Measurements from ENCODE around the gene ERG.

The ERG gene

GRCh38 chr21:38487901-38488639, 10.2 kb downstream of the ERG start:
- Histone ChIP-seq H3K4me3 (ENCODE audit: low read length) (no peak overlapping the region), H3K9ac (ENCODE audit: low read depth, low read length) (peak overlapping the region; percentile 76; the same call in 1 of the 2 replicates), H3K27me3 (ENCODE audit: insufficient read depth, low read length) (no peaks in the 10 kb centered on the region), H3K27ac (ENCODE audit: low read length) (peak overlapping the region; percentile 13), H3K4me1 (ENCODE audit: insufficient read depth, low read length) (peaks cover 36% of the 10 kb centered on the region), H3K36me3 (ENCODE audit: insufficient read depth, low read depth, low read length) (no peaks in the 10 kb centered on the region), H3K9me3 (ENCODE audit: insufficient read depth, low read depth, low read length) (no peaks in the 10 kb centered on the region)

DNA sequence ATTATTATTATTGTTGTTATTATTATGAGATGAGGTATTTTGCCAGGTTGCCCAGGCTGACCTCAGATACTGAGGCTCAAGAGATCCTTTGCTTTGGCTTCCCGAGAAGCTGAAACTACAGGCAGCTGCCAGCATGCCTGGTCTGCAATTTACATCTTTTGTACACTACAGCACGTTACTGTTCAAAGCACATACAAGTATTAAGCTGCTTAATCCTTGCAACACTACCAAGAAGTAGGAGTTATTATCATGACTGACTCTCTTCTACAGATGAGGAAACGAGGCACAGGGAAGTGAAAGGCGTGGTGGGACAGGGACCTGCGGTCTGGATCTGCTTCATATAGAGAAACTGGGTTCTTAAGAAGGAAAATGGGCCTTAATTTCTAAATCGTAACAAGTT, 11.6 kb downstream of the ERG start:
- no peaks in the 10 kb centered on the region for H3K36me3 ChIP-seq (ENCODE audit: insufficient read depth, low read depth, low read length)
- H3K9ac ChIP-seq (ENCODE audit: low read depth, low read length) = no peak overlapping the region
- H3K4me3 ChIP-seq (ENCODE audit: low read length) = no peak overlapping the region
- peaks cover 32% of the 10 kb centered on the region for H3K4me1 ChIP-seq (ENCODE audit: insufficient read depth, low read length)
- H3K9me3 ChIP-seq (ENCODE audit: insufficient read depth, low read depth, low read length) = no peaks in the 10 kb centered on the region
- H3K27ac ChIP-seq (ENCODE audit: low read length) = no peak overlapping the region
- no peaks in the 10 kb centered on the region for H3K27me3 ChIP-seq (ENCODE audit: insufficient read depth, low read length)

DNA sequence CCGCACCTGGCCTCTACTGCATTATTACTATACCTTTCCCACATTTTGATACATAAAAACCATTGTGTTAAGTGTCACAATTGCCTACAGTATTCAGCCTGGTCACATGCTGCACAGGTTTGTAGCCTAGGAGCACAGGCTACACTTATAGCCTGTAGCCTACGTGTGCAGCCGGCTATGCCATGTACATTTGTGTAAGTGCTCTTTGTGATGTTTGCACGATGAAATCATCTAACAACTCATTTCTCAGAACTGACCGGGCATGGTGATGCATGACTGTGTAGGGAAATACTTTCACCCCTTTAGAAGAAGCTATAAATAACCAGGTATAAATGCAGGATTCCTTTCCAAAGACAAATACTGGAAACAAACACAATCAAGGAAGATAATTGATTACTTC, 12.1 kb downstream of the ERG start:
- Histone ChIP-seq H3K4me3 (ENCODE audit: low read length) (no peak overlapping the region), H3K27me3 (ENCODE audit: insufficient read depth, low read length) (no peaks in the 10 kb centered on the region), H3K4me1 (ENCODE audit: insufficient read depth, low read length) (peaks cover 32% of the 10 kb centered on the region), H3K36me3 (ENCODE audit: insufficient read depth, low read depth, low read length) (no peaks in the 10 kb centered on the region), H3K9me3 (ENCODE audit: insufficient read depth, low read depth, low read length) (no peaks in the 10 kb centered on the region), H3K27ac (ENCODE audit: low read length) (no peak overlapping the region), H3K9ac (ENCODE audit: low read depth, low read length) (no peak overlapping the region)

GRCh38 chr21:38479641-38480525, 18.4 kb downstream of the ERG start:
- Histone ChIP-seq H3K27ac (ENCODE audit: low read length) (no peak overlapping the region), H3K9me3 (ENCODE audit: insufficient read depth, low read depth, low read length) (no peaks in the 10 kb centered on the region), H3K9ac (ENCODE audit: low read depth, low read length) (no peak overlapping the region), H3K4me1 (ENCODE audit: insufficient read depth, low read length) (peaks cover 9% of the 10 kb centered on the region; the same call in 1 of the 2 replicates), H3K36me3 (ENCODE audit: insufficient read depth, low read depth, low read length) (no peaks in the 10 kb centered on the region), H3K4me3 (ENCODE audit: low read length) (no peak overlapping the region), H3K27me3 (ENCODE audit: insufficient read depth, low read length) (no peaks in the 10 kb centered on the region)

- Histone ChIP-seq H3K36me3 (ENCODE audit: insufficient read depth, low read depth, low read length) (no peaks in the 10 kb centered on the region), H3K9ac (ENCODE audit: low read depth, low read length) (no peak overlapping the region), H3K27me3 (ENCODE audit: insufficient read depth, low read length) (no peaks in the 10 kb centered on the region)
Observed at GRCh38 chr21:38478782-38479181, 19.5 kb downstream of the ERG start.

DNA sequence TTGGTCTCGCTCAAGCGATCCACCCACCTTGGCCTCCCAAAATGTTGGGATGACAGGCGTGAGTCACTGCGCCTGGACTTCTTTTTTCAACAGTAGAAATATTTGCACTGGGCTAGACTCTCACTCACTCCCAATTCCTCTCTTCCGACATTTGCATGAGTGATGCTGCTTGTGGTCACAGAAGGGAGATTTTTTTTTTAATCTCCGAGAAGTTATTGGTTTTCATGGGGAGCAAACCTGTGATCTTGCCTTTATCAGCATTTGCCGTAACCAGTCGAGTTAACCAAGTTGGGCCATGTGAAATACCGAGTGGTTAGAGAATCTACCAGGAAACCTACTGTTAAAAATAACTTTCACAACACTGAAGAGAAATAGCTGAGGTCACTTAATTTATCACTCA, 21.1 kb downstream of the ERG start:
- Histone ChIP-seq H3K9ac (ENCODE audit: low read depth, low read length) (no peak overlapping the region), H3K9me3 (ENCODE audit: insufficient read depth, low read depth, low read length) (no peaks in the 10 kb centered on the region), H3K27ac (ENCODE audit: low read length) (no peak overlapping the region), H3K4me3 (ENCODE audit: low read length) (no peak overlapping the region), H3K36me3 (ENCODE audit: insufficient read depth, low read depth, low read length) (no peaks in the 10 kb centered on the region), H3K27me3 (ENCODE audit: insufficient read depth, low read length) (peaks cover 4% of the 10 kb centered on the region; the same call in 1 of the 2 replicates), H3K4me1 (ENCODE audit: insufficient read depth, low read length) (peaks cover 12% of the 10 kb centered on the region; the same call in 1 of the 2 replicates)

More at GRCh38 chr21:38478782-38479181, 19.5 kb downstream of the ERG start:
- no peak overlapping the region for H3K27ac ChIP-seq (ENCODE audit: low read length)
- no peaks in the 10 kb centered on the region for H3K9me3 ChIP-seq (ENCODE audit: insufficient read depth, low read depth, low read length)
- peaks cover 6% of the 10 kb centered on the region; the same call in 1 of the 2 replicates for H3K4me1 ChIP-seq (ENCODE audit: insufficient read depth, low read length)
- H3K4me3 ChIP-seq (ENCODE audit: low read length) = no peak overlapping the region

DNA sequence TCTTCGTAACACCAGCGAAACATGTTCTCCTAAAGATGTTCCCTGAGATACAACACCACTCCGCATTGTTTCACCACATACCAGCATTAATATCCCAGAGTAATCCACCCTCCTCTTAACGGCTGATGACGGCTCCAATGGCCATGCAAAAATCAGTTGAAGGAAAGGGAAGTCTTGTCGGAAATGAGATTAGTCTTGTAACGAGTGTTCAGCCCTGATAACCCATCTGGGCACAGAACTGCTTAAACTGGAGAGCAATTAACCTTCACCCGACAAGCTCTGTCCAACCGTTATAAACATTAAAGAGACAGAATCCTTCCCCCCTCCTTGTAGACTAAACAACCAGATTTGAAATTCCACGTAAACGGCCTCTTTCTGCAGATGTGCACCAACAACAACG, 21.9 kb downstream of the ERG start:
- Histone ChIP-seq H3K4me1 (ENCODE audit: insufficient read depth, low read length) (peaks cover 14% of the 10 kb centered on the region; the same call in 1 of the 2 replicates), H3K9ac (ENCODE audit: low read depth, low read length) (no peak overlapping the region), H3K27ac (ENCODE audit: low read length) (no peak overlapping the region), H3K4me3 (ENCODE audit: low read length) (no peak overlapping the region), H3K27me3 (ENCODE audit: insufficient read depth, low read length) (peaks cover 13% of the 10 kb centered on the region; the same call in 1 of the 2 replicates), H3K9me3 (ENCODE audit: insufficient read depth, low read depth, low read length) (no peaks in the 10 kb centered on the region), H3K36me3 (ENCODE audit: insufficient read depth, low read depth, low read length) (no peaks in the 10 kb centered on the region)

- Histone ChIP-seq H3K36me3 (ENCODE audit: insufficient read depth, low read depth, low read length) (no peaks in the 10 kb centered on the region), H3K27ac (ENCODE audit: low read length) (no peak overlapping the region), H3K9ac (ENCODE audit: low read depth, low read length) (no peak overlapping the region), H3K4me1 (ENCODE audit: insufficient read depth, low read length) (peaks cover 14% of the 10 kb centered on the region; the same call in 1 of the 2 replicates), H3K9me3 (ENCODE audit: insufficient read depth, low read depth, low read length) (no peaks in the 10 kb centered on the region), H3K27me3 (ENCODE audit: insufficient read depth, low read length) (peaks cover 14% of the 10 kb centered on the region; the same call in 1 of the 2 replicates), H3K4me3 (ENCODE audit: low read length) (no peak overlapping the region)
Observed at GRCh38 chr21:38475519-38475918, 22.8 kb downstream of the ERG start.

DNA sequence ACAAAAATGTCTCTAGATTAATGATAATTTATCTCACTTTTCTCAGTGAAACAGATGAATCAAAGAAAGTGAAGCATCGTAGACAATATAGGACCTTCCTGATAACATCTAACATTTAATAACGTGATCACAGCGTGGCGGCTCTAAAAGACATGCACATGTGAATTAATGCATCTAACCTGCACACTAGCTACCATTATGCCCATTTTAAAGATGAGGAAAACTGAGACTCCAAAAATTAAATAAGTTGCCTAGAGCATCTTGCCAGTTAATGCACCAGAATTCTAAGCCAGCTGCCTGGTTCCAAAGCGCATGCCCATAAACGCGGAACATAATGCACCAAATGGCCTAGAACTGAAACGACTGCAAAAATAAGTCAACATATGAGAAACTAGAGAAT, 23.5 kb downstream of the ERG start:
- Histone ChIP-seq H3K4me3 (ENCODE audit: low read length) (no peak overlapping the region), H3K36me3 (ENCODE audit: insufficient read depth, low read depth, low read length) (no peaks in the 10 kb centered on the region), H3K27me3 (ENCODE audit: insufficient read depth, low read length) (peaks cover 14% of the 10 kb centered on the region; the same call in 1 of the 2 replicates), H3K9ac (ENCODE audit: low read depth, low read length) (no peak overlapping the region), H3K9me3 (ENCODE audit: insufficient read depth, low read depth, low read length) (no peaks in the 10 kb centered on the region), H3K27ac (ENCODE audit: low read length) (no peak overlapping the region), H3K4me1 (ENCODE audit: insufficient read depth, low read length) (peaks cover 14% of the 10 kb centered on the region; the same call in 1 of the 2 replicates)

GRCh38 chr21:38474124-38474523, 24.2 kb downstream of the ERG start:
- H3K4me1 ChIP-seq (ENCODE audit: insufficient read depth, low read length) = peaks cover 15% of the 10 kb centered on the region; the same call in 1 of the 2 replicates
- no peak overlapping the region for H3K4me3 ChIP-seq (ENCODE audit: low read length)
- H3K27me3 ChIP-seq (ENCODE audit: insufficient read depth, low read length) = peaks cover 14% of the 10 kb centered on the region; the same call in 1 of the 2 replicates
- H3K9me3 ChIP-seq (ENCODE audit: insufficient read depth, low read depth, low read length) = no peaks in the 10 kb centered on the region
- H3K9ac ChIP-seq (ENCODE audit: low read depth, low read length) = no peak overlapping the region
- H3K36me3 ChIP-seq (ENCODE audit: insufficient read depth, low read depth, low read length) = no peaks in the 10 kb centered on the region
- no peak overlapping the region for H3K27ac ChIP-seq (ENCODE audit: low read length)

DNA sequence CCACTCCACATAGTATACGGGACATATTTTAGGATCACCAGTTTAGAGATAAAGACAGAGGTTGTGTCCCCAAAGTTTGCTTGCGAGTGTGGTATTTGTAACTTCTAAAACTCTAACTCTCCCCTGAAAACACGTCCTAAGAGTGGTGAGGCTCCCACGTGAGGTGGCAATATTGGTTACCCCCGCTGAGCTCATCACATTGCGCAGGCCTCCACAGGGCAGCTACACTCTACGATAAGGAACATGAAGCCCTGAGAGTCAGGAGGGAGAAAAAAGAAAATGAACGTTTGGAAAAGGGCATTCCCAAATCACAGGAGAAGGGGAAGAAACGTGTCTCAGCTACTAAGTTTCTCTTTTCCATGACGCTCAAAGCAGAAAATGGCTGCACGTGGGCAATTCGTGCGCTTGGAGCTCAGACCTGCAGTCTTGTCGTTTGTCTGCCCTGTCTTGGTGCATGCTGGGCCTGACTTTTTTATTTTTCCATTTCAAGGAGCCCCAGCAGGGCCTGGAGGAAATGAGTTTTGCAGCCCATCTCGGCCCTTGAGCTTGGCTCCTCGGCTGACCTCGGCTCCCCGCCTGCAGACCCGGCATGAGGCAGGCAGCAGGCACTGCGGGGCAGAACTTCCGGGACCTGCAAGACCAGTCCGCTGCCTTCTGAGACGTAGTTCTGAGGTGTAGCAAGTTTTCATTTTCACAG, 25.7 kb downstream of the ERG start:
- H3K9ac ChIP-seq (ENCODE audit: low read depth, low read length) = peak overlapping the region; percentile 24; the same call in 1 of the 2 replicates
- H3K27me3 ChIP-seq (ENCODE audit: insufficient read depth, low read length) = peaks cover 14% of the 10 kb centered on the region; the same call in 1 of the 2 replicates
- no peaks in the 10 kb centered on the region for H3K9me3 ChIP-seq (ENCODE audit: insufficient read depth, low read depth, low read length)
- peaks cover 16% of the 10 kb centered on the region; the same call in 1 of the 2 replicates for H3K4me1 ChIP-seq (ENCODE audit: insufficient read depth, low read length)
- H3K4me3 ChIP-seq (ENCODE audit: low read length) = no peak overlapping the region
- H3K36me3 ChIP-seq (ENCODE audit: insufficient read depth, low read depth, low read length) = no peaks in the 10 kb centered on the region
- H3K27ac ChIP-seq (ENCODE audit: low read length) = peak overlapping the region; percentile 33

All from iPS-20b (cell line).